OCI-LY3 (cell line): ENCODE results near the gene MOB1B.

Experiments used
- CTCF ChIP-seq: fragments of 200-600, 300-600 bp; sonication (generic); IDR thresholded peaks from 2 replicates; pipeline ENCODE4 v1.5.1; 2014; ENCODE audit warnings: antibody characterized with exemption, low read length, low read depth
- EZH2phosphoT487 ChIP-seq: fragments of 200-600 bp; shearing (Covaris generic); IDR thresholded peaks from 2 replicates; pipeline ENCODE4 v1.6.1; 2018; ENCODE audit warnings: antibody characterized with exemption, mixed run types, low read depth

DNA sequence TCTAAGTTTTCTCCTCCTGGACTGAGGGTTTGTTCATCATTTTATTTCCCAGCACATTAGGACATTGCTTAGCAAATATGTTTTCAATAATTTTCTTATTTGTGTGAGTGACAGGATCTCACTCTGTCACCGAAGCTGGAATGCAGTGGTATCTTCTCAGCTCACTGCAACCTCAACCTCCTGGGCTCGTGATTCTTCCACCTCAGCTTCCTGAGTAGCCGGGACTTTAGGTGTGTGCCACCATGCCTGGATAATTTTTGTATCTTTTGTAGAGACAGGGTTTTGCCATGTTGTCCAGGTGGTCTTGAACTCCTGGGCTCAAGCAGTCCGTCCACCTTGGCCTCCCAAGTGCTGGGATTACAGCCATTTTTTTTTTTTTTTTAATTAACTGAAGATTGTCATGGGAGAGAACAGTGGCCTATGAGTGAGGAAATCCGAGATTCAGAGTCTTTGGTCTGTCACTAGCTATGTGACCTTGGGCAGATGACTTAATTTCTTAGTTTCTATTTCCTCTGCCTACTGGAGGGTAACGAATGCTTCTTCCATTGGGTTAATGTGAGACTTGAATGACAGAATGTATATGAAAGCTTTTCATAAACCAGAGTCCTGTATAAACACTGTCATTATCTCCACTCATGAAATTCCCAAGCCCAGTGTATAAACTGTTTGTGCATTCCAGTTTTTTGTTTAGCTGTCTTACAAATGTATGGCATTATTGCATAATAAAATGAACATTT is 23.9 kb downstream of the MOB1B start:
- TF ChIP-seq CTCF = no peak
- TF ChIP-seq EZH2phosphoT487 = no peak
